Measurements from ENCODE around the gene WDR44.
"Not testable (repeated sequence)": the region's sequence is repeated elsewhere in the genome, so short reads cannot be mapped to it uniquely, and the experiment has no call there.

The WDR44 gene

DNA sequence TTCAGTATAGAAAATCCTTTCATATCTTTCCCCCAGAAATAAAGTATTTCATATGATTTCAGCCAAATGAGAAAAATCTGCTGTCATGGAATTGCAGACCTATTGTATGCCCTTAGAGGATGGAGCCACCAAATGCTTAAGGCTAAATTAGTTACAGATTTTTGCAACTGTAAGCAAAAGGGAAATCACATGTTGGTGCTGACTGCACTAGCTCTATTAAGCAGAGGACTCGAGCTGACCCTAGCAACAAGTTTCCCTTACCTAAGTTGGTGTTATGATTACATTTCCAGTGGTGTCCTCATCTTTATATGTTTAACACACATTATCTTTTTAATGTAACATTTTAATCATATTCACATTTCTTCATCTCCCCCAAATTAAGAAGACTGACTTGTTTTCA is 91.4 kb downstream of the WDR44 start:
- Histone ChIP-seq H3K9me3 (ENCODE audit: insufficient read depth, low read depth, low read length) (no peaks in the 10 kb centered on the region), H3K9ac (ENCODE audit: low read depth, low read length) (no peak overlapping the region), H3K4me1 (ENCODE audit: insufficient read depth, low read length) (no peaks in the 10 kb centered on the region), H3K27ac (ENCODE audit: low read length) (no peak overlapping the region), H3K36me3 (ENCODE audit: insufficient read depth, low read depth, low read length) (peaks cover 46% of the 10 kb centered on the region), H3K27me3 (ENCODE audit: insufficient read depth, low read length) (no peaks in the 10 kb centered on the region), H3K4me3 (ENCODE audit: low read length) (no peak overlapping the region)

DNA sequence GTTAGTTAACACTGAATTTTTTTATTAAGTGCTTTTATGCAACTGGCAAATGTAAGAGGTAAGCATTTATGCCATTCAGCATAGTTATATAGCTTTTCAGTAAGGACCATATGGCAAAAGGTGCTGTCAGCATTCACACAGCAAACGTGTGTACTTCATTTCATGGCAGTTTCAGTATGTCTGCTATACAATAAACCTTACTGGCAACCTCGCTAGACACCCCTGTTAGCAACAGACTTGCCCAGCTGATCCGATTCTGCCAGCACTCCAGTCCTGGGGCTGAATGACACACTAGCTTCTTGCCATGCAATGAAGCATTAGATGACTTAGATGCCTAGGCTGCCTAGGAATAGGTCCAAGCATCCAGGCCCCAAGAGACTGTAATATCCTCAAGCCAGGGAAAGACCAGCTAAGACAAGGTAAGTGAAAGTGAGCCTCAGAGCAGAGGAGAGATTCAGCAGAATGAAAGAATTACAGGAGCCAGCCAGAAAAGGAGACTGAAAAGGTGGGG is 102.4 kb downstream of the WDR44 start:
- Histone ChIP-seq H3K9ac (ENCODE audit: low read depth, low read length) (no peak overlapping the region), H3K4me3 (ENCODE audit: low read length) (no peak overlapping the region), H3K4me1 (ENCODE audit: insufficient read depth, low read length) (no peaks in the 10 kb centered on the region), H3K9me3 (ENCODE audit: insufficient read depth, low read depth, low read length) (no peaks in the 10 kb centered on the region), H3K27me3 (ENCODE audit: insufficient read depth, low read length) (no peaks in the 10 kb centered on the region), H3K27ac (ENCODE audit: low read length) (no peak overlapping the region), H3K36me3 (ENCODE audit: insufficient read depth, low read depth, low read length) (peaks cover 35% of the 10 kb centered on the region)

DNA sequence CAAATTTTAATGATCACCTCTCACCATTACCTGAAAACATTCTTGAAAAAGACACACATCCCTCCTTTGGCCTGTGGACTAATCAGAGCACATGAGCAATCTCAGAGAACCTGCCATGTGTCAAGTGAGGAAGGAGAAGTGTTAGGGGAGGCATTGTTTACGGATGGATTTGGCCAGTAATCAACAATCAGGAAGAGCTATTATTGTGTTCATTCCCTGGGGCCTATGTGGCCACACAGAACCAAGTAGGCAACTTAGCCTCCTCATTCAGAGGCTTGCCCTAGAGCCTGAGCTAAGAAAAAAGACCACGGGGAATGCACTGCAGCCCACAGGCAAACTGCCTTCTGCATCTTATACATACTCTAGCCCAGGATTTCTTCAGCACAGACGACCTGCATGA is 109.1 kb downstream of the WDR44 start:
- no peaks in the 10 kb centered on the region for H3K9me3 ChIP-seq (ENCODE audit: insufficient read depth, low read depth, low read length)
- no peaks in the 10 kb centered on the region for H3K27me3 ChIP-seq (ENCODE audit: insufficient read depth, low read length)
- H3K4me3 ChIP-seq (ENCODE audit: low read length) = no peak overlapping the region
- peaks cover 12% of the 10 kb centered on the region for H3K36me3 ChIP-seq (ENCODE audit: insufficient read depth, low read depth, low read length)
- no peak overlapping the region for H3K27ac ChIP-seq (ENCODE audit: low read length)
- no peaks in the 10 kb centered on the region for H3K4me1 ChIP-seq (ENCODE audit: insufficient read depth, low read length)
- H3K9ac ChIP-seq (ENCODE audit: low read depth, low read length) = no peak overlapping the region

DNA sequence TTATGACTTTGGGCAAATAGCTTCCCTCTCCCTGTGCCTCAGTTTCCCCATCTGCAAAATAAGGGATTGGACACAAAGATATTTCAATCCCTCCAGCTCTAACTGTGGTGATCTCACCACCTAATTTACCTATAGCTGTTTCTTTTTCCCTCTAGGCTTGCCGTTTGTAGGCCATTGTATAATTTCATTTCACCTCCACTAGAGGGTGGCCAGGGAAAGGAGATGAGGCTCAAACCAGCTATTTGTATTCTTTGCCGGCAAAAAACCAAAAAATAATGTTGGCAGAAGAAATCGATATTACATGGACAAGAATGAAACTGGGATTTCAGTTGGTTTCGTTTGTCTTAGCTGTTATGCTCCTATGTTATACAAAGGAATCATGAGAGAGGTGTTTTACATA is 113.6 kb downstream of the WDR44 start:
- no peak overlapping the region for H3K9ac ChIP-seq (ENCODE audit: low read depth, low read length)
- no peaks in the 10 kb centered on the region for H3K4me1 ChIP-seq (ENCODE audit: insufficient read depth, low read length)
- H3K4me3 ChIP-seq (ENCODE audit: low read length) = no peak overlapping the region
- no peaks in the 10 kb centered on the region for H3K9me3 ChIP-seq (ENCODE audit: insufficient read depth, low read depth, low read length)
- no peak overlapping the region for H3K27ac ChIP-seq (ENCODE audit: low read length)
- H3K36me3 ChIP-seq (ENCODE audit: insufficient read depth, low read depth, low read length) = no peaks in the 10 kb centered on the region
- no peaks in the 10 kb centered on the region for H3K27me3 ChIP-seq (ENCODE audit: insufficient read depth, low read length)

DNA sequence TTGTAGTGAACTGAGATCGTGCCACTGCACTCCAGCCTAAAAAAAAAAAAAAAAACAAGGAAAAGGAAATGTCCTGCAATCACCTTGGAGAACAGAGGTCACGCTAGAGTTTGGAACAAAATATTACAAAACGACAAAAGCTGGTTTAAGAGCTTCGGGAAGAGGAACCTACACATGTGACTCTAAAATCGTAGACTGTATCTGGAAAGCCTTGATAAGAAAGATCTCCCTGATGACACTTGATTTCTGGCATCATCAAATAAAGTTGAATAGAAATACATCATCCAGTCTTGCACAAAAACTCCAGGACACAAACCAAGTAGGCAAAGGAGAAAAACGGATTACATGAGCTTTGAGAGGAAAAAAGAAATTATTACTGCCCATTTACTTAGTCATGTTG is 118.6 kb downstream of the WDR44 start:
- H3K9me3 ChIP-seq (ENCODE audit: insufficient read depth, low read depth, low read length) = no peaks in the 10 kb centered on the region
- no peak overlapping the region for H3K4me3 ChIP-seq (ENCODE audit: low read length)
- no peaks in the 10 kb centered on the region for H3K27me3 ChIP-seq (ENCODE audit: insufficient read depth, low read length)
- no peak overlapping the region for H3K27ac ChIP-seq (ENCODE audit: low read length)
- H3K36me3 ChIP-seq (ENCODE audit: insufficient read depth, low read depth, low read length) = no peaks in the 10 kb centered on the region
- H3K9ac ChIP-seq (ENCODE audit: low read depth, low read length) = no peak overlapping the region
- no peaks in the 10 kb centered on the region for H3K4me1 ChIP-seq (ENCODE audit: insufficient read depth, low read length)

DNA sequence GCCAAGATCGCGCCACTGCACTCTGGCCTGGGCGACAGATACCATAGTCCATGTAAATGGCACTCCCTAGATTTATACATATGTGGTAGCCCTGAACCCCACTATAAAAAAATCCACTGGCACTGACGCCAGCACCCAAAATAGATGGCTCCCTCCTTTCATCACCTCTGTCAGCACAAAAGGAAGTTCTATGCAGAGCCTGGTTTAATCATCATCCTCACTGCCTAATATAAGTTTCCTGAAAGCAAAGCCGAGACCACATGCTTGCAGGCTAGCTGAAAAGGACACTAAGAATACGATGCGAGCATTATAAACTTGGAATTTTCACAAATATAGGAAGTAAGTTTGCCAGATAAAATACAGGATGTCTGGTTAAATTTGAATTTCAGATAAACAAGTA is 122.2 kb downstream of the WDR44 start:
- Histone ChIP-seq H3K9me3 (ENCODE audit: insufficient read depth, low read depth, low read length) (no peaks in the 10 kb centered on the region), H3K27ac (ENCODE audit: low read length) (no peak overlapping the region), H3K27me3 (ENCODE audit: insufficient read depth, low read length) (no peaks in the 10 kb centered on the region), H3K4me3 (ENCODE audit: low read length) (no peak overlapping the region), H3K9ac (ENCODE audit: low read depth, low read length) (no peak overlapping the region), H3K36me3 (ENCODE audit: insufficient read depth, low read depth, low read length) (no peaks in the 10 kb centered on the region), H3K4me1 (ENCODE audit: insufficient read depth, low read length) (no peaks in the 10 kb centered on the region)

DNA sequence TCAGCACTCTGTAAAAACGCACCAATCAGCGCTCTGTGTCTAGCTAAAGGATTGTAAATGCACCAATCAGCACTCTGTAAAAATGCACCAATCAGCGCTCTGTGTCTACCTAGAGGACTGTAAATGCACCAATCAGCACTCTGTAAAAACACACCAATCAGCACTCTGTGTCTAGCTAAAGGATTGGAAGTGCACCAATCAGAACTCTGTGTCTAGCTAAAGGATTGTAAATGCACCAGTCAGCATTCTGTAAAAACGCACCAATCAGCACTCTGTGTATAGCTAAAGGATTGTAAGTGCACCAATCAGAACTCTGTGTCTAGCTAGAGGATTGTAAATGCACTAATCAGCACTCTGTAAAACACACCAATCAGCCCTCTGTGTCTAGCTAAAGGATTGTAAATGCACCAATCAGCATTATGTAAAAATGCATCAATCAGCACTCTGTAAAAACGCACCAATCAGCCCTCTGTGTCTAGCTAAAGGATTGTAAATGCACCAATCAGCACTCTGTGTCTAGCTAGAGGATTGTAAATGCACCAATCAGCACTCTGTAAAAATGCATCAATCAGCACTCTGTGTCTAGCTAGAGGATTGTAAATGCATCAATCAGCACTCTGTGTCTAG is 124.9 kb downstream of the WDR44 start:
- not testable (repeated sequence) for H3K4me1 ChIP-seq (ENCODE audit: insufficient read depth, low read length); H3K36me3 ChIP-seq (ENCODE audit: insufficient read depth, low read depth, low read length); H3K4me3 ChIP-seq (ENCODE audit: low read length); H3K27me3 ChIP-seq (ENCODE audit: insufficient read depth, low read length); H3K27ac ChIP-seq (ENCODE audit: low read length); H3K9ac ChIP-seq (ENCODE audit: low read depth, low read length); H3K9me3 ChIP-seq (ENCODE audit: insufficient read depth, low read depth, low read length)

DNA sequence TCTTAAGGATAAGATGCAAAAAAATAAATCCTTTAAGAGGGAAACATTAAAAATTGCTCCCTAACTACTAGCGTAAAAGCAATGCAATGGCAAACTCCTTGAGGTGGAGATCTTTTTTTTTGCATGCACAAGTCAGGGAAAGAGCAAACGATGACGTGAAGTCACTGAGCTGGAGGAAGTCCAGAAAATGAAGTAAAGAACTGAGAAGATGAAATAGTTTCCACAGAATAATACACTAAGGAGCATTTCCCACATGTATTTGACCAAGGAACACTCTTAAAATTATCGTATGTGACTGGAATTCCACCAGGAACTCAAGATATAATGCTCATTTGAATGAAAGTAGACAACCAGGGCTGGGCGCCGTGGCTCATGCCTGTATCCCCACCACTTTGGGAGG is 128.7 kb downstream of the WDR44 start:
- H3K36me3 ChIP-seq (ENCODE audit: insufficient read depth, low read depth, low read length) = no peaks in the 10 kb centered on the region
- H3K27me3 ChIP-seq (ENCODE audit: insufficient read depth, low read length) = no peaks in the 10 kb centered on the region
- no peaks in the 10 kb centered on the region for H3K4me1 ChIP-seq (ENCODE audit: insufficient read depth, low read length)
- H3K4me3 ChIP-seq (ENCODE audit: low read length) = no peak overlapping the region
- no peaks in the 10 kb centered on the region for H3K9me3 ChIP-seq (ENCODE audit: insufficient read depth, low read depth, low read length)
- no peak overlapping the region for H3K9ac ChIP-seq (ENCODE audit: low read depth, low read length)
- H3K27ac ChIP-seq (ENCODE audit: low read length) = no peak overlapping the region

DNA sequence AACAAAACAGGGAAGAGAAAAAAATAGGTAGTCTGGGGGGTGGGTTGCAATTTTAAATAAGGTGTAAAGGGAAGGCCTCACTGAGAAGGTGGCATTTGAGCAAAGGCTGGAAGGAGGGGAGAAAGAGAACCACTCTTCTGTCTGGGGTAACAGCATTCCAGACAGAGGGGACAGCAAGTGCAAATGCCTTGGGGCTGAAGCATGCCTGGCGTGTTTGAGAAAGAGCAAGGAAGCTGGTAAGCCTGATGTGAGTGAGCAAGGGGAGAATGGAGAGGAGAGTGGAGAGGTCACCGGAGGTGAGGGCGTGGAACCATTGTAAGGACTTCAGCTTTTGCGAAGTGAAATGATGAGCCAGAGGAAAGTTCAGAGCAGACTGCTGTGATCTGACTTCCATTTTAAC is 130.0 kb downstream of the WDR44 start:
- Histone ChIP-seq H3K4me1 (ENCODE audit: insufficient read depth, low read length) (no peaks in the 10 kb centered on the region), H3K9me3 (ENCODE audit: insufficient read depth, low read depth, low read length) (no peaks in the 10 kb centered on the region), H3K36me3 (ENCODE audit: insufficient read depth, low read depth, low read length) (no peaks in the 10 kb centered on the region), H3K27me3 (ENCODE audit: insufficient read depth, low read length) (no peaks in the 10 kb centered on the region), H3K27ac (ENCODE audit: low read length) (no peak overlapping the region), H3K4me3 (ENCODE audit: low read length) (no peak overlapping the region), H3K9ac (ENCODE audit: low read depth, low read length) (no peak overlapping the region)

DNA sequence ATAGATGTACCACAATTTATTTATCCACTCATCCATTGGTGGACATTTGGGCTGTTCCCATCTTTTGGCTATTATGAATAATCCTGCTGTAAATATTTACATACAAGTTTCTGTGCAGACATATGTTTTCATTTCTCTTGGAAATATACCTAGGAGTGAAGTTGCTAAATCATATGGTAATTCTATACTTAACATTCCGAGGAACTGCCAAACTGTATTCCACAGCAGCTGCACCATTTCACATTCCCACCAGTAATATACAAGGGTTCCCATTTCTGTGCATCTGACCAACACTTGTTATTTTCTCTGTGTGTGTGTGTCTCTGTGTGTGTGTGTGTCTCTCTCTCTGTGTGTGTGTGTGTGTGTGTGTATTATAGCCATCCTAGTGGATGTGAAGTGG is 134.3 kb downstream of the WDR44 start:
- Histone ChIP-seq H3K36me3 (ENCODE audit: insufficient read depth, low read depth, low read length) (no peaks in the 10 kb centered on the region), H3K27me3 (ENCODE audit: insufficient read depth, low read length) (no peaks in the 10 kb centered on the region)

DNA sequence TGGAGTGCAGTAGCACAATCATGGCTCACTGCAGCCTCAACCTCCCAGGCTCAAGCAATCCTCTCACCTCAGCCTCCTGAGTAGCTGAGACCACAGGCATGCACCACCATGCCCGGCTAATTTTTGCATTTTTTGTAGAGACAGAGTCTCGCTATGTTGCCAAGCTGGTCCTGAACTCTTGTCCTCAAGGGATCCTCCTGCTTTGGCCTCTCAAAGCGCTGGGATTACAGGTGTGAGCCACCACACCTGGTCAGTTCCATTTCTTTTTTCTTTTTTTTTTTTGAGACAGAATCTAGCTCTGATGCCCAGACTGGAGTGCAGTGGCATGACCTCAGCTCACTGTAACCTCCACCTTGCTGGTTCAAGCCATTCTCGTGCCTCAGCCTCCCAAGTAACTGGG is 136.5 kb downstream of the WDR44 start:
- H3K27me3 ChIP-seq (ENCODE audit: insufficient read depth, low read length); H3K27ac ChIP-seq (ENCODE audit: low read length); H3K4me1 ChIP-seq (ENCODE audit: insufficient read depth, low read length); H3K9ac ChIP-seq (ENCODE audit: low read depth, low read length); H3K36me3 ChIP-seq (ENCODE audit: insufficient read depth, low read depth, low read length); H3K9me3 ChIP-seq (ENCODE audit: insufficient read depth, low read depth, low read length); H3K4me3 ChIP-seq (ENCODE audit: low read length): not testable (repeated sequence)

More for the DNA sequence above, 134.3 kb downstream of the WDR44 start:
- Histone ChIP-seq H3K9ac (ENCODE audit: low read depth, low read length) (no peak overlapping the region), H3K4me1 (ENCODE audit: insufficient read depth, low read length) (no peaks in the 10 kb centered on the region), H3K4me3 (ENCODE audit: low read length) (no peak overlapping the region), H3K27ac (ENCODE audit: low read length) (no peak overlapping the region), H3K9me3 (ENCODE audit: insufficient read depth, low read depth, low read length) (no peaks in the 10 kb centered on the region)

DNA sequence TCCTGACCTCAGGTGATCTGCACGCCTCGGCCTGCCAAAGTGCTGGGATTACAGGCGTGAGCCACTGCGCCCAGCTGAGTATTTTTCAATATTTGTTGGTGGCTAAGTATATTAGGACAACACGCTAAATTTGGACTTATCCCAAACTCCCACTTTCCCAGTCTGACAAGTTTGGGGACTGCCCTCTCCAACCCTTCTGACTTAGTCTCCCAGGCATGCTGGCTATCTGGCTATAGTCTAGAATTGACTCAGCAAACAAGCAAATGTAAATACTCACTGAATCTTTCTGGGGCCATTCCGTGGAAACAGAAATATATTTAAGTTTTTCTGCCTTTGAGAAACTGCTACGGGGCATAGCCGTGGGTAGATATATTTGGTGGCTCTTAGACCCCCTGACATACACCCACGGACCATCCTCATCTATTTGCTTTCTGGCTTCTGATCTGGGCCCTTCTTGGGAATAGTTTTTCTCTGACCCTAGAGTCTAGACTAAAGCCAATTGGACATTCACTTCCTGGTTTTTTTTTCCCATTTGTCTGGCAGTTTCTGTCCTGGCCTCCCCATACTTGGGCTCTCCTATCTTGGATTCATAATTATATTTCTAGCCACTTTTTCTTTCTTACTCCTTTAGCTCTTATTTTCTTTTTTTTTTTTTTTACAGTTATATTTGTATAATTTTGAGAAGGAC is 138.5 kb downstream of the WDR44 start:
- H3K4me1 ChIP-seq (ENCODE audit: insufficient read depth, low read length) = no peaks in the 10 kb centered on the region
- no peaks in the 10 kb centered on the region for H3K27me3 ChIP-seq (ENCODE audit: insufficient read depth, low read length)
- no peak overlapping the region for H3K27ac ChIP-seq (ENCODE audit: low read length)
- H3K9me3 ChIP-seq (ENCODE audit: insufficient read depth, low read depth, low read length) = no peaks in the 10 kb centered on the region
- H3K4me3 ChIP-seq (ENCODE audit: low read length) = no peak overlapping the region
- no peaks in the 10 kb centered on the region for H3K36me3 ChIP-seq (ENCODE audit: insufficient read depth, low read depth, low read length)
- H3K9ac ChIP-seq (ENCODE audit: low read depth, low read length) = no peak overlapping the region

Data from iPS-20b (cell line).